HG03135 (cell line): ENCODE measurements around the gene KIF14.
"Not testable (repeated sequence)": the region's sequence is repeated elsewhere in the genome, so short reads cannot be mapped to it uniquely, and the experiment has no call there.

Source experiments
- ATAC-seq: cut with Tn5 transposase; IDR thresholded peaks from one replicate; pipeline ENCODE4 v1.9.1; 2021; ENCODE audit warnings: mild to moderate bottlenecking, moderate library complexity; ENCODE audit not compliant: unreplicated experiment

KIF14 gene

GRCh38 chr1:200634261-200635122, 13.9 kb upstream of the KIF14 start:
- ATAC-seq, result no peak

GRCh38 chr1:200631375-200631774, 10.8 kb upstream of the KIF14 start:
- no peak for ATAC-seq

GRCh38 chr1:200630515-200630899, 10.0 kb upstream of the KIF14 start:
- ATAC-seq, result not testable (repeated sequence)

GRCh38 chr1:200629876-200630514, 9.4 kb upstream of the KIF14 start:
- ATAC-seq, result no peak

GRCh38 chr1:200628223-200628881, 7.8 kb upstream of the KIF14 start:
- peak; percentile 72 for ATAC-seq

GRCh38 chr1:200627575-200628222, 7.1 kb upstream of the KIF14 start:
- peak; percentile 33 for ATAC-seq

GRCh38 chr1:200626853-200627534, 6.4 kb upstream of the KIF14 start:
- ATAC-seq, result no peak

GRCh38 chr1:200625381-200625824, 4.9 kb upstream of the KIF14 start:
- no peak for ATAC-seq

GRCh38 chr1:200624679-200625335, 4.3 kb upstream of the KIF14 start:
- no peak for ATAC-seq

- no peak for ATAC-seq
These were observed 668 bp downstream of the KIF14 start for GRCh38 chr1:200619894-200620272.

GRCh38 chr1:200610846-200611245, 9.7 kb downstream of the KIF14 start:
- no peak for ATAC-seq

- ATAC-seq, result no peak
These were observed 17.9 kb downstream of the KIF14 start for GRCh38 chr1:200602632-200603031.

- no peak for ATAC-seq
These were observed 30.6 kb downstream of the KIF14 start for GRCh38 chr1:200590001-200590400.

- no peak for ATAC-seq
These were observed 31.9 kb downstream of the KIF14 start for GRCh38 chr1:200588698-200589097.

GRCh38 chr1:200564319-200564718, 56.2 kb downstream of the KIF14 start:
- ATAC-seq, result no peak

- no peak for ATAC-seq
These were observed 58.7 kb downstream of the KIF14 start for GRCh38 chr1:200561856-200562214.

GRCh38 chr1:200558866-200559459, 61.6 kb downstream of the KIF14 start:
- no peak for ATAC-seq

GRCh38 chr1:200556002-200556401, 64.5 kb downstream of the KIF14 start:
- no peak for ATAC-seq

- not testable (repeated sequence) for ATAC-seq
These were observed 67.8 kb downstream of the KIF14 start for GRCh38 chr1:200552737-200553136.

GRCh38 chr1:200550367-200550766, 70.2 kb downstream of the KIF14 start:
- ATAC-seq, result no peak
